VCaP (cell line): ENCODE measurements around the gene C3orf20.

ENCODE experiments used
- H3K27ac ChIP-seq: fragments of 450-650 bp; 2 replicates; pipeline ENCODE4 v1.5.1; 2017
- CTCF ChIP-seq: fragments of 450-650 bp; conservative IDR thresholded peaks from 2 replicates; pipeline ENCODE4 v1.5.1; 2017; ENCODE audit warnings: mild to moderate bottlenecking, moderate library complexity

The C3orf20 gene

GRCh38 chr3:14775563-14775962 is 100.6 kb downstream of the C3orf20 start:
- no peak for TF ChIP-seq CTCF
- no peak overlapping the region for H3K27ac ChIP-seq

GRCh38 chr3:14779069-14779685 is 104.2 kb downstream of the C3orf20 start:
- H3K27ac ChIP-seq = no peak overlapping the region
- TF ChIP-seq CTCF = no peak

- H3K27ac ChIP-seq = peak overlapping the region; percentile 24; the same call in 1 of the 2 replicates
- peak; percentile 92 for TF ChIP-seq CTCF
These were observed 106.1 kb downstream of the C3orf20 start for GRCh38 chr3:14780927-14781507.

- peak overlapping the region; percentile 50 for H3K27ac ChIP-seq
- TF ChIP-seq CTCF = no peak
These were observed 108.6 kb downstream of the C3orf20 start for GRCh38 chr3:14783480-14784086.

- no peak for TF ChIP-seq CTCF
- peak overlapping the region; percentile 50 for H3K27ac ChIP-seq
These were observed 109.2 kb downstream of the C3orf20 start for GRCh38 chr3:14784087-14784681.

GRCh38 chr3:14785207-14786155 is 110.5 kb downstream of the C3orf20 start:
- H3K27ac ChIP-seq = peak overlapping the region; percentile 50; the same call in 1 of the 2 replicates
- no peak for TF ChIP-seq CTCF
